Adrenal gland (tissue), 5 donors: ENCODE measurements around the gene GRHPR.

ENCODE experiments used
- POLR2A ChIP-seq, 2 donors: fragments of 450-650 bp; IDR thresholded peaks; one replicate each; pipeline ENCODE4 v1.6.1; 2017; ENCODE audit warnings: antibody characterized with exemption in 2 of 2, mild to moderate bottlenecking in 2 of 2, moderate library complexity in 1 of 2
- TF ChIP-seq, protein P1 (sequence below), 6 experiments: fragments of 450-650 bp in 4 of 6; fragments of 200-600 bp in 2 of 6; sonication (generic) in 1 of 6; IDR thresholded peaks; 1 replicate in 5 of 6; 2 replicates in 1 of 6; pipeline versions ENCODE4 v1.5.1 to v1.8.0; 2016 to 2021; ENCODE audit warnings: antibody characterized with exemption in 6 of 6, mild to moderate bottlenecking in 2 of 6, moderate library complexity in 1 of 6
- donor health status: DM: no; HTN: no; CAD: no.

- TF ChIP-seq, protein P1, sequence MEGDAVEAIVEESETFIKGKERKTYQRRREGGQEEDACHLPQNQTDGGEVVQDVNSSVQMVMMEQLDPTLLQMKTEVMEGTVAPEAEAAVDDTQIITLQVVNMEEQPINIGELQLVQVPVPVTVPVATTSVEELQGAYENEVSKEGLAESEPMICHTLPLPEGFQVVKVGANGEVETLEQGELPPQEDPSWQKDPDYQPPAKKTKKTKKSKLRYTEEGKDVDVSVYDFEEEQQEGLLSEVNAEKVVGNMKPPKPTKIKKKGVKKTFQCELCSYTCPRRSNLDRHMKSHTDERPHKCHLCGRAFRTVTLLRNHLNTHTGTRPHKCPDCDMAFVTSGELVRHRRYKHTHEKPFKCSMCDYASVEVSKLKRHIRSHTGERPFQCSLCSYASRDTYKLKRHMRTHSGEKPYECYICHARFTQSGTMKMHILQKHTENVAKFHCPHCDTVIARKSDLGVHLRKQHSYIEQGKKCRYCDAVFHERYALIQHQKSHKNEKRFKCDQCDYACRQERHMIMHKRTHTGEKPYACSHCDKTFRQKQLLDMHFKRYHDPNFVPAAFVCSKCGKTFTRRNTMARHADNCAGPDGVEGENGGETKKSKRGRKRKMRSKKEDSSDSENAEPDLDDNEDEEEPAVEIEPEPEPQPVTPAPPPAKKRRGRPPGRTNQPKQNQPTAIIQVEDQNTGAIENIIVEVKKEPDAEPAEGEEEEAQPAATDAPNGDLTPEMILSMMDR (IDR thresholded peaks at IDR 0.05): no peak
- no peak for TF ChIP-seq POLR2A (IDR thresholded peaks at IDR 0.05)
These were observed 39.5 kb upstream of the GRHPR start for GRCh38 chr9:37382982-37383357.
